ENCODE measurements around the gene NTHL1.

GRCh38 chr16:2092866-2093265 is 45.2 kb upstream of the NTHL1 start:
- no peak for TF ChIP-seq EZH2 (IDR thresholded peaks at IDR 0.05)
- no peak for TF ChIP-seq POLR2AphosphoS5 (IDR thresholded peaks at IDR 0.05; ENCODE audit: borderline replicate concordance, low read depth, low read length)
- no peak for TF ChIP-seq FOXP2 (optimal IDR thresholded peaks at IDR 0.05; ENCODE audit: control extremely low read depth, extremely low read length, insufficient read depth)

Data from SK-N-MC (cell line).